Dedifferentiated amniotic fluid mesenchymal stem cell (primary cell): Measurements from ENCODE around the gene P4HB.

Source experiments
- DNase-seq: peaks from one replicate; pipeline ENCODE4 v3.0.0-alpha.2; 2016; ENCODE audit errors: extremely low spot score

P4HB gene

GRCh38 chr17:81810892-81811704, 49.2 kb downstream of the P4HB start:
- no peak for DNase-seq

GRCh38 chr17:81810476-81810875, 49.9 kb downstream of the P4HB start:
- no peak for DNase-seq

- no peak for DNase-seq
Observed at GRCh38 chr17:81809556-81809998, 50.8 kb downstream of the P4HB start.

- no peak for DNase-seq
Observed at GRCh38 chr17:81808778-81809555, 51.4 kb downstream of the P4HB start.

GRCh38 chr17:81807839-81808238, 52.5 kb downstream of the P4HB start:
- no peak for DNase-seq

- DNase-seq, result no peak
Observed at GRCh38 chr17:81807210-81807719, 53.1 kb downstream of the P4HB start.

GRCh38 chr17:81806461-81807209, 53.7 kb downstream of the P4HB start:
- DNase-seq, result no peak

- DNase-seq, result no peak
Observed at GRCh38 chr17:81805707-81806460, 54.5 kb downstream of the P4HB start.

GRCh38 chr17:81804559-81805399, 55.6 kb downstream of the P4HB start:
- DNase-seq, result no peak

- DNase-seq, result no peak
Observed at GRCh38 chr17:81803728-81804558, 56.4 kb downstream of the P4HB start, which contains the start of gene GCGR. GCGR (plus strand) TSS chr17:81804150; CDS start chr17:81809019, 4,869 bp downstream.

- DNase-seq, result no peak
Observed at GRCh38 chr17:81802856-81803643, 57.3 kb downstream of the P4HB start.

GRCh38 chr17:81802048-81802758, 58.1 kb downstream of the P4HB start:
- DNase-seq, result no peak

- DNase-seq, result no peak
Observed at GRCh38 chr17:81801327-81801726, 59.0 kb downstream of the P4HB start.

- DNase-seq, result no peak
Observed at GRCh38 chr17:81794509-81794908, 65.8 kb downstream of the P4HB start.

GRCh38 chr17:81794074-81794476, 66.3 kb downstream of the P4HB start:
- no peak for DNase-seq
